CD4-positive, alpha-beta memory T cell (primary cell): ENCODE data around the gene ITPRID2. TPM values are rescaled to one million over a fixed set of nuclear protein-coding genes. Genes with fewer than 3 reads are reported as not detected.
A peak's percentile ranks its signal among the peaks of the same experiment; 100 is the strongest.

ENCODE experiments used
- CTCF ChIA-PET: fragments of 350-600 bp; sonication (Branson Sonifier 250); formaldehyde crosslinking; loops from one replicate; lab custom pipeline; 2021; ENCODE audit warnings: inconsistent platforms; ENCODE audit not compliant: partially characterized antibody; lab: Charles Lee
- POLR2A ChIA-PET: fragments of 350-600 bp; sonication (Branson Sonifier 250); formaldehyde crosslinking; loops from one replicate; lab custom pipeline; 2021; ENCODE audit not compliant: partially characterized antibody; lab: Charles Lee
- DNase-seq, 5 donors: peaks; one replicate each; pipeline versions ENCODE4 v3.0.0 to v3.0.0-alpha.2; 2020 to 2022; ENCODE audit warnings: mixed read lengths in 1 of 5
- H3K27ac ChIP-seq: one replicate; pipeline ENCODE4 v1.7.0; 2013; ENCODE audit warnings: low read depth, low read length
- H3K27me3 ChIP-seq: 2 replicates; pipeline ENCODE4 v1.7.0; 2013; ENCODE audit warnings: mild to moderate bottlenecking, low read length, moderate library complexity; ENCODE audit not compliant: insufficient read depth
- H3K36me3 ChIP-seq: 2 replicates; pipeline ENCODE4 v1.7.0; 2013; ENCODE audit warnings: mild to moderate bottlenecking, low read length, moderate library complexity; ENCODE audit not compliant: insufficient read depth
- H3K4me1 ChIP-seq: 2 replicates; pipeline ENCODE4 v1.7.0; 2013; ENCODE audit warnings: mild to moderate bottlenecking, low read length, moderate library complexity; ENCODE audit not compliant: insufficient read depth
- H3K4me3 ChIP-seq, 2 donors: one replicate each; pipeline ENCODE4 v1.7.0; 2013; ENCODE audit warnings: low read length in 2 of 2, mild to moderate bottlenecking in 1 of 2
- H3K9me3 ChIP-seq, 2 donors: one replicate each; pipeline ENCODE4 v1.7.0; 2013; ENCODE audit warnings: low read length in 2 of 2, control low read depth in 1 of 2; ENCODE audit not compliant: control insufficient read depth in 1 of 2
- H3K27ac Mint-ChIP-seq, 7 donors: one replicate each; pipeline ENCODE4 v1.8.0; 2020 to 2021; ENCODE audit warnings: mixed read lengths in 7 of 7, mild to moderate bottlenecking in 6 of 7, inconsistent platforms in 3 of 7, moderate library complexity in 3 of 7
- H3K27me3 Mint-ChIP-seq, 2 donors: one replicate each; pipeline ENCODE4 v1.8.0; 2020 to 2021; ENCODE audit warnings: mixed read lengths in 2 of 2
- H3K36me3 Mint-ChIP-seq, 2 donors: one replicate each; pipeline ENCODE4 v1.8.0; 2020 to 2021; ENCODE audit warnings: mixed read lengths in 2 of 2, inconsistent platforms in 1 of 2, mild to moderate bottlenecking in 1 of 2
- H3K4me1 Mint-ChIP-seq, 4 donors: one replicate each; pipeline ENCODE4 v1.8.0; 2020 to 2021; ENCODE audit warnings: mixed read lengths in 4 of 4, mild to moderate bottlenecking in 1 of 4
- H3K4me3 Mint-ChIP-seq, 8 donors: one replicate each; pipeline ENCODE4 v1.8.0; 2020 to 2021; ENCODE audit warnings: mixed read lengths in 8 of 8, mild to moderate bottlenecking in 7 of 8, moderate library complexity in 6 of 8, inconsistent platforms in 3 of 8
- H3K9me3 Mint-ChIP-seq, 8 donors: one replicate each; pipeline ENCODE4 v1.8.0; 2020 to 2021; ENCODE audit warnings: mixed read lengths in 8 of 8, mild to moderate bottlenecking in 5 of 8, inconsistent platforms in 3 of 8, moderate library complexity in 1 of 8
- intact Hi-C: fragments of 100-400 bp; cut with micrococcal nuclease; formaldehyde crosslinking; loops from one replicate; pipeline ENCODE4 v1.15.1; 2023
- polyA plus RNA-seq, 2 donors: library from polyadenylated mRNA; unstranded; fragments of 300-500 nt; fragmentation: Illumina TruSeq; gene quantifications; one replicate each; pipeline ENCODE4 v1.2.3, GENCODE V29; 2021
- total RNA-seq, 2 experiments: library from RNA; stranded (reverse); gene quantifications; one replicate each; pipeline ENCODE4 v1.2.3, GENCODE V29; 2021

Gene ITPRID2
- total and polyA plus RNA-seq, 4 experiments from 2014 or later: 3.8 to 38.8 (median 18.9) TPM

- peaks cover 21 to 26% of the 10 kb centered on the region in 2 donors for H3K27me3 Mint-ChIP-seq
- ChIA-PET POLR2A (interaction anchor here (1.1 kb wide), 1 partner anchor 910 kb away, joined by 3 read pairs; the partner anchor contains the start of gene UBE2E3), CTCF (interaction anchor here (0.9 to 5.6 kb wide), 2 partner anchors 12 to 175 kb away, joined by 3 to 44 read pairs; no protein-coding TSS in a partner anchor)
- Histone ChIP-seq H3K27me3 (peaks cover 14% of the 10 kb centered on the region), H3K27ac (no peak overlapping the region), H3K36me3 (no peaks in the 10 kb centered on the region), H3K4me1 (peaks cover 25% of the 10 kb centered on the region), H3K4me3 (no peak overlapping the region), H3K9me3 (no peaks in the 10 kb centered on the region)
- H3K36me3 Mint-ChIP-seq: peaks cover 0 to 8% of the 10 kb centered on the region in 2 donors
- peak overlapping the region in 7 of 8 donors; percentile 0 to 79 (median 42) for H3K4me3 Mint-ChIP-seq
- H3K9me3 Mint-ChIP-seq: no peaks in the 10 kb centered on the region
- H3K4me1 Mint-ChIP-seq: peaks cover 19 to 40% (median 24%) of the 10 kb centered on the region in 4 donors
- peak overlapping the region in 1 of 7 donors; percentile 63 for H3K27ac Mint-ChIP-seq
- intact Hi-C loops: loop anchor here (5.0 to 10.0 kb wide), 4 partner anchors 433 to 1885 kb away; partner anchors contain the start of genes CWC22, DNAJC10, ITGA4 and NCKAP1
- no peak for DNase-seq
Observed at GRCh38 chr2:181890271-181890670, 1.3 kb upstream of the ITPRID2 start.

- peak; percentile 58 to 65 (median 60) for DNase-seq
- Histone ChIP-seq H3K9me3 (no peaks in the 10 kb centered on the region), H3K27me3 (no peaks in the 10 kb centered on the region), H3K4me3 (peak overlapping the region; percentile 70 to 86), H3K36me3 (no peaks in the 10 kb centered on the region), H3K27ac (peak overlapping the region; percentile 44), H3K4me1 (peaks cover 25% of the 10 kb centered on the region)
- Mint-ChIP-seq H3K27me3 (peaks cover 13 to 15% of the 10 kb centered on the region in 2 donors), H3K9me3 (no peaks in the 10 kb centered on the region), H3K27ac (peak overlapping the region; percentile 55 to 91 (median 87)), H3K4me3 (peak overlapping the region; percentile 88 to 95 (median 92)), H3K36me3 (peaks cover 0 to 10% of the 10 kb centered on the region in 2 donors), H3K4me1 (peaks cover 23 to 51% (median 29%) of the 10 kb centered on the region in 4 donors)
- ChIA-PET CTCF (interaction anchor here (0.9 to 5.6 kb wide), 6 partner anchors 10 to 177 kb away, joined by 3 to 44 read pairs (median 4); no protein-coding TSS in a partner anchor), POLR2A (interaction anchor here (0.8 to 1.2 kb wide), 4 partner anchors 10 to 912 kb away, joined by 3 read pairs; partner anchors contain the start of gene UBE2E3)
- intact Hi-C loops: loop anchor here (2.0 to 10.0 kb wide), 5 partner anchors 435 to 1887 kb away; partner anchors contain the start of genes CWC22, DNAJC10, ITGA4 and NCKAP1
Observed at GRCh38 chr2:181891966-181892798, 652 bp downstream of the ITPRID2 start.

- intact Hi-C loops: loop anchor here (2.0 to 10.0 kb wide), 5 partner anchors 436 to 1888 kb away; partner anchors contain the start of genes CWC22, DNAJC10, ITGA4 and NCKAP1
Observed at GRCh38 chr2:181892799-181893435, 1.4 kb downstream of the ITPRID2 start.

GRCh38 chr2:181894381-181894780 is 2.9 kb downstream of the ITPRID2 start:
- Mint-ChIP-seq H3K27ac (no peak overlapping the region), H3K4me3 (peak overlapping the region in 1 of 8 donors; percentile 2), H3K4me1 (peaks cover 25 to 57% (median 32%) of the 10 kb centered on the region in 4 donors), H3K36me3 (peaks cover 8 to 16% of the 10 kb centered on the region in 2 donors), H3K27me3 (peaks cover 7 to 8% of the 10 kb centered on the region in 2 donors), H3K9me3 (no peaks in the 10 kb centered on the region)
- H3K4me1 ChIP-seq: peaks cover 25% of the 10 kb centered on the region
- H3K4me3 ChIP-seq: no peak overlapping the region
- DNase-seq: no peak
- H3K27me3 ChIP-seq: no peaks in the 10 kb centered on the region
- H3K27ac ChIP-seq: no peak overlapping the region
- CTCF ChIA-PET: interaction anchor here (5.6 kb wide), 1 partner anchor 8 kb away, joined by 44 read pairs; no protein-coding TSS in a partner anchor
- no peaks in the 10 kb centered on the region for H3K9me3 ChIP-seq
- no peaks in the 10 kb centered on the region for H3K36me3 ChIP-seq
- intact Hi-C loops: loop anchor here (5.0 to 10.0 kb wide), 4 partner anchors 437 to 1890 kb away; partner anchors contain the start of genes CWC22, DNAJC10, ITGA4 and NCKAP1
- POLR2A ChIA-PET: no interaction called here

More at GRCh38 chr2:181892799-181893435, 1.4 kb downstream of the ITPRID2 start:
- H3K4me3 Mint-ChIP-seq: peak overlapping the region; percentile 88 to 95 (median 92)
- Histone ChIP-seq H3K4me3 (peak overlapping the region; percentile 70 to 86), H3K4me1 (peaks cover 25% of the 10 kb centered on the region), H3K36me3 (no peaks in the 10 kb centered on the region), H3K9me3 (no peaks in the 10 kb centered on the region), H3K27ac (peak overlapping the region; percentile 44), H3K27me3 (no peaks in the 10 kb centered on the region)
- peaks cover 0 to 10% of the 10 kb centered on the region in 2 donors for H3K36me3 Mint-ChIP-seq
- POLR2A ChIA-PET: interaction anchor here (0.9 to 1.2 kb wide), 2 partner anchors 371 to 912 kb away, joined by 3 read pairs; partner anchors contain the start of gene UBE2E3
- DNase-seq: peak in 1 of 5 donors; percentile 39
- no peaks in the 10 kb centered on the region for H3K9me3 Mint-ChIP-seq
- H3K27me3 Mint-ChIP-seq: peaks cover 10 to 12% of the 10 kb centered on the region in 2 donors
- H3K27ac Mint-ChIP-seq: peak overlapping the region in 6 of 7 donors; percentile 2 to 90 (median 84)
- CTCF ChIA-PET: interaction anchor here (0.9 to 5.6 kb wide), 6 partner anchors 10 to 178 kb away, joined by 3 to 44 read pairs (median 4); no protein-coding TSS in a partner anchor
- H3K4me1 Mint-ChIP-seq: peaks cover 23 to 51% (median 29%) of the 10 kb centered on the region in 4 donors

- ChIA-PET POLR2A (no interaction called here), CTCF (interaction anchor here (1.1 to 1.3 kb wide), 2 partner anchors 9 to 181 kb away, joined by 3 to 5 read pairs; no protein-coding TSS in a partner anchor)
- Histone ChIP-seq H3K9me3 (no peaks in the 10 kb centered on the region), H3K4me1 (peaks cover 38% of the 10 kb centered on the region), H3K36me3 (peaks cover 8% of the 10 kb centered on the region), H3K4me3 (no peak overlapping the region), H3K27ac (no peak overlapping the region), H3K27me3 (no peaks in the 10 kb centered on the region)
- Mint-ChIP-seq H3K4me1 (peaks cover 35 to 64% (median 42%) of the 10 kb centered on the region in 4 donors), H3K27ac (no peak overlapping the region), H3K4me3 (no peak overlapping the region), H3K27me3 (peaks cover 2 to 3% of the 10 kb centered on the region in 2 donors), H3K9me3 (no peaks in the 10 kb centered on the region), H3K36me3 (peaks cover 18 to 24% of the 10 kb centered on the region in 2 donors)
- intact Hi-C loops: loop anchor here (10.0 kb wide), 1 partner anchor 1891 kb away; the partner anchor contains the start of gene CWC22
- DNase-seq: no peak
Observed at GRCh38 chr2:181895818-181896217, 4.3 kb downstream of the ITPRID2 start.

- intact Hi-C loops: loop anchor here (10.0 kb wide), 1 partner anchor 1891 kb away; the partner anchor contains the start of gene CWC22
- Histone ChIP-seq H3K4me1 (peaks cover 35% of the 10 kb centered on the region), H3K27me3 (no peaks in the 10 kb centered on the region), H3K36me3 (peaks cover 13% of the 10 kb centered on the region), H3K4me3 (no peak overlapping the region), H3K27ac (no peak overlapping the region), H3K9me3 (no peaks in the 10 kb centered on the region)
- POLR2A ChIA-PET: no interaction called here
- Mint-ChIP-seq H3K27me3 (peaks cover 0 to under 1% of the 10 kb centered on the region in 2 donors), H3K4me1 (peaks cover 32 to 59% (median 39%) of the 10 kb centered on the region in 4 donors), H3K36me3 (peaks cover 18 to 26% of the 10 kb centered on the region in 2 donors), H3K9me3 (no peaks in the 10 kb centered on the region), H3K27ac (no peak overlapping the region), H3K4me3 (no peak overlapping the region)
- no peak for DNase-seq
- CTCF ChIA-PET: interaction anchor here (1.0 to 1.3 kb wide), 2 partner anchors 9 to 181 kb away, joined by 3 read pairs; no protein-coding TSS in a partner anchor
Observed at GRCh38 chr2:181896286-181896685, 4.8 kb downstream of the ITPRID2 start.
